ENCODE data around the gene CTSF.
"Not testable (repeated sequence)": the region's sequence is repeated elsewhere in the genome, so short reads cannot be mapped to it uniquely, and the experiment has no call there.

Gene CTSF

GRCh38 chr11:66589315-66589714 lies 20.9 kb upstream of the CTSF start:
- DNase-seq: not testable (repeated sequence)

- DNase-seq: no peak
Measured at GRCh38 chr11:66586136-66586535, 17.7 kb upstream of the CTSF start.

- not testable (repeated sequence) for DNase-seq
Measured at GRCh38 chr11:66585447-66585846, 17.0 kb upstream of the CTSF start.

GRCh38 chr11:66582565-66583147 lies 14.2 kb upstream of the CTSF start:
- not testable (repeated sequence) for DNase-seq

GRCh38 chr11:66581261-66581660 lies 12.9 kb upstream of the CTSF start:
- DNase-seq: no peak

GRCh38 chr11:66580803-66581202 lies 12.4 kb upstream of the CTSF start:
- DNase-seq: no peak

- peak; percentile 75 for DNase-seq
Measured at GRCh38 chr11:66579017-66579606, 10.7 kb upstream of the CTSF start.

- DNase-seq: no peak
Measured at GRCh38 chr11:66570850-66571180, 2.4 kb upstream of the CTSF start.

- no peak for DNase-seq
Measured at GRCh38 chr11:66570079-66570849, 1.9 kb upstream of the CTSF start.

- DNase-seq: no peak
Measured at GRCh38 chr11:66569076-66569475, 670 bp upstream of the CTSF start.

- DNase-seq: no peak
Measured at GRCh38 chr11:66567787-66568123, 651 bp downstream of the CTSF start.

GRCh38 chr11:66566221-66566620 lies 2.2 kb downstream of the CTSF start:
- DNase-seq: no peak

GRCh38 chr11:66564984-66565383 lies 3.4 kb downstream of the CTSF start:
- DNase-seq: no peak

GRCh38 chr11:66564538-66564937 lies 3.9 kb downstream of the CTSF start:
- no peak for DNase-seq

GRCh38 chr11:66563832-66564231 lies 4.6 kb downstream of the CTSF start:
- no peak for DNase-seq

- no peak for DNase-seq
Measured at GRCh38 chr11:66562907-66563583, 5.4 kb downstream of the CTSF start.

- DNase-seq: no peak
Measured at GRCh38 chr11:66562275-66562674, 6.1 kb downstream of the CTSF start.

- DNase-seq: no peak
Measured at GRCh38 chr11:66561975-66562248, 6.5 kb downstream of the CTSF start.

- no peak for DNase-seq
Measured at GRCh38 chr11:66561178-66561974, 7.0 kb downstream of the CTSF start.

GRCh38 chr11:66559866-66560676 lies 8.3 kb downstream of the CTSF start:
- no peak for DNase-seq

- DNase-seq: peak; percentile 49
Measured at GRCh38 chr11:66559142-66559865, 9.1 kb downstream of the CTSF start.
